Measurements from ENCODE around the gene HCLS1.

DNA sequence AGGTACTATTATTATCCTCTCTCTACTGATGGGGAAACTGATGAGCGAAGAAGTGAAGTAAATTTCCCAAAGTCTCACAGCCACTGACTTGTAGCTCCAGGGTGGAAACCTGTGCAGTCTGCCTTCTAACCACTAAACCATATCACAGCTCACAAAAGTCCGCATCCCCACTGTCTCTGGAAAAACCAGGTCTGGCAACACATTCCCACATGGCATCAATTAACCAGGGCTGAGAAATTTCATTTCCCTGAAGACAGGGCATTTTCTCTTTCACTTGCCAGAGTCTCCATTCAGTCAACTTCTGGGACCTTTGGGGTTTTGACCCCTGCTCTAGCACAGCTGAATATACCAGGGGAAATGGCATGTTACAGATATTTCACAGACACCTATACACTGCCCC is 41.0 kb downstream of the HCLS1 start:
- TF ChIP-seq, protein P1, sequence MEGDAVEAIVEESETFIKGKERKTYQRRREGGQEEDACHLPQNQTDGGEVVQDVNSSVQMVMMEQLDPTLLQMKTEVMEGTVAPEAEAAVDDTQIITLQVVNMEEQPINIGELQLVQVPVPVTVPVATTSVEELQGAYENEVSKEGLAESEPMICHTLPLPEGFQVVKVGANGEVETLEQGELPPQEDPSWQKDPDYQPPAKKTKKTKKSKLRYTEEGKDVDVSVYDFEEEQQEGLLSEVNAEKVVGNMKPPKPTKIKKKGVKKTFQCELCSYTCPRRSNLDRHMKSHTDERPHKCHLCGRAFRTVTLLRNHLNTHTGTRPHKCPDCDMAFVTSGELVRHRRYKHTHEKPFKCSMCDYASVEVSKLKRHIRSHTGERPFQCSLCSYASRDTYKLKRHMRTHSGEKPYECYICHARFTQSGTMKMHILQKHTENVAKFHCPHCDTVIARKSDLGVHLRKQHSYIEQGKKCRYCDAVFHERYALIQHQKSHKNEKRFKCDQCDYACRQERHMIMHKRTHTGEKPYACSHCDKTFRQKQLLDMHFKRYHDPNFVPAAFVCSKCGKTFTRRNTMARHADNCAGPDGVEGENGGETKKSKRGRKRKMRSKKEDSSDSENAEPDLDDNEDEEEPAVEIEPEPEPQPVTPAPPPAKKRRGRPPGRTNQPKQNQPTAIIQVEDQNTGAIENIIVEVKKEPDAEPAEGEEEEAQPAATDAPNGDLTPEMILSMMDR (conservative IDR thresholded peaks at IDR 0.05; ENCODE audit: low read length), result no peak
- no peak for TF ChIP-seq EZH2phosphoT487 (IDR thresholded peaks at IDR 0.05; ENCODE audit: borderline replicate concordance)
